Measurements from ENCODE around the gene PPP1R7. TPM values are rescaled to one million over a fixed set of nuclear protein-coding genes. Genes with fewer than 3 reads are reported as not detected.
A peak's percentile ranks its signal among the peaks of the same experiment; 100 is the strongest.

Gene PPP1R7
- polyA plus RNA-seq, 4 donors = 80.5 to 85.9 (median 85.0) TPM

GRCh38 chr2:241226723-241227572, 76.7 kb downstream of the PPP1R7 start:
- DNase-seq (ENCODE audit: low read depth in 4 of 4, low spot score in 3 of 4) = peak in 1 of 4 donors; percentile 20

DNA sequence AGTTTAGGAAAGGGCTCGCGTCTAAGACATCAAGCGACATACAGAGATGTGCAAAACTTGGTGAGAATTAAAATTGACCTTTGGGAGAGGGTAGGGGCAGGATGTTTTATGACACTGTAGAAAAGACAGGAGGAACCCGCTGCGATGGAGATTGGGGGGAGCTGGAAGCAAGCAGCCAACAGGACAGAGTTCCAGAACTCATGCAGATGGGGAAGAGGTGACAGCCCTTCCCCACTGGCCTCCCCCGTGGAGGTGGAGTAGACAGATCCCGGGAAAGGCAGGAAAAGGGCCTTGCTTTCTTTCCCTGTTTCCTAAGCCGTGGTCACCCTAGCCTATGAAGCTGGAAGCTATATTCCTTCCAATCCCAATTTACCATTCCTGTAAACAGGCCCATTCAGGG, 77.3 kb downstream of the PPP1R7 start:
- no peak for DNase-seq (ENCODE audit: low read depth in 4 of 4, low spot score in 3 of 4)

DNA sequence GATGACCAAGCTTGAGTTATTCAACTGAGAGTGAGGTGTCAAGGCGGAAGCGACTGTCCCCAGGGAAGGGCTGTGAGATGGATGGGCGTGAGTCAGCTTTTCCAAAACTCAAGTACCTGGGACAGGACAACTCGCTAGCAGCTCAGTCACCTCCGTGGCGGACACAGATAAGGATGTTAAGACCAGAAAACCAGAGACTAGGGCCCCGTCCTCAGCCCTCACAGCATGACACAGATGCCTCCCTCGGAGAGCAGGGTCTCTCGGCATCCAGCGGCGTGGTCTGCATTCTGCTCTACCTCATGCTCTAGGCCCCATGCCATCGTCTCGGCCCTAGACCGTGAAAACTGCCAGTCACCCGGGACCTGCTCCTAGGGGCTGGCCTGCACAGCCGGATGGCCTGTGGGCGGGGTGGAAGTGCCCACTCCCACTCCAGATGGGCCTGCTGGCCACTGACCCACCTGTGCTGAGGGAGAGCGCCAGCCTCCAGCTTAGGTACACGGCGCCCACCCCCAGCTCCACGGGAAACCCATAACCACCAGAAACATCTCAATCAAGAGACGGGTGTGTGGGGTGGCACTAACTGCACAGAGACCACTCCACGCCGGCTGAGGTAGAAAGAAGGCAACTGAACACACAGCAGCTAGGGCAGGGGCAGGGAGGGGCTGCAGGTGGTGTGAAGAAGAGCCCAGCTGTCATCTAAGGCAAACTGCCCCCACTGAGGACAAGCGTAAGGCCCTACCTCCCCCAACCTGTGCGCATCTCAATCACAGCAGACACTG, 78.0 kb downstream of the PPP1R7 start:
- no peak for DNase-seq (ENCODE audit: low read depth in 4 of 4, low spot score in 3 of 4)

- no peak for DNase-seq (ENCODE audit: low read depth in 4 of 4, low spot score in 3 of 4)
Measured at GRCh38 chr2:241228860-241229516, 78.7 kb downstream of the PPP1R7 start.

GRCh38 chr2:241229563-241230401, 79.5 kb downstream of the PPP1R7 start:
- DNase-seq (ENCODE audit: low read depth in 4 of 4, low spot score in 3 of 4) = no peak

GRCh38 chr2:241230435-241230834, 80.2 kb downstream of the PPP1R7 start:
- no peak for DNase-seq (ENCODE audit: low read depth in 4 of 4, low spot score in 3 of 4)

DNA sequence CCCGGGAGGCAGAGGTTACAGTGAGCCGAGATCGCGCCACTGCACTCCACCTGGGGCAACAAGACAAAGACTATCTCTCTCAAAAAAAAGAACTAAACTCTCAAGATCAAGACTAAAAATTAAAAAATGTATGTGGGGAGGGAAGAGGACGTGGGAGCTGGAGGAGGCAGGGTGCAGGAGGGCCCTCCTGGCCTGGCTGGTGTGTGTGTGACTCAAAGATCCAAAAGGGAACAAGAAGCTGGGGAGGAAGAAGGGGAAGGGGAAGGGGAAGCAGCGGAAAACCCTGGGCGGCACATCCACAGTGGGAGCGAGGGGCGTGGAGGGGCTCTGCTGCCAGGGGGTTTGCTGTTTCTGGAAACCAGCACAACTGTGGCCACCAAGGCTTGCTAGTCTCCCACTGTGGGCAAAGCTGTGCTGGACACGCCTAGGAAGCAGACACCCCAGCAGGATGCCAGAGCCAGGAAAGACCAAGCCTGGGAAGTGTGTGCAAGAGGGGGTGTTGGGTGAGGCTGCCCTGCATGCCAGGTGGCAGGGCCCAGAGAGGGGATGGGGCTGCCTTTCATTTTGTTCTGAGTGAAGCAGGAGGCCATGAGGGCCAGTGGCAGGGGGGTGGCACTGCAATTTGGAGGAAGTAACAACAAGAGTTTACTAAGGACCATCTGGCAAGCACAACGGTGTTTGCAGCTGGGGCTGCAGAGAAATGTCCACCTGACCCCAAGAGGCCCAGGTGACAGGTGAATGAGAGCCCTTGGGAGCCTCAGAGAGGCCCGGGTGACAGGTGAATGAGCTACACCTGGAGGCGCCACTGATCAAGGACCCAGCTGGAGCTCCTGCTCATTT, 82.7 kb downstream of the PPP1R7 start:
- DNase-seq (ENCODE audit: low read depth in 4 of 4, low spot score in 3 of 4) = no peak

Other genes with a start within 250 kb of the PPP1R7 start
- gene CROCC2, start 244.1 kb upstream of the PPP1R7 start, polyA plus RNA-seq (ENCODE audit: insufficient read length in 4 of 4) = under 1 TPM in 3 of 4 donors, not detected in 1; 0.03 to 0.13 (median 0.05) TPM
- 1 to 10 TPM; 7.9 to 9.2 (median 8.7) TPM for gene SNED1, start 151.8 kb upstream of the PPP1R7 start, polyA plus RNA-seq (ENCODE audit: insufficient read length in 4 of 4)
- gene MTERF4, start 48.2 kb upstream of the PPP1R7 start, polyA plus RNA-seq (ENCODE audit: insufficient read length in 4 of 4) = 10 to 100 TPM; 54.9 to 68.0 (median 63.4) TPM
- gene PASK, start 995 bp upstream of the PPP1R7 start, polyA plus RNA-seq (ENCODE audit: insufficient read length in 4 of 4) = 10 to 100 TPM; 14.9 to 19.8 (median 15.7) TPM
- 1 to 10 TPM; 1.1 to 2.6 (median 2.0) TPM for gene ANO7, start 38.2 kb downstream of the PPP1R7 start, polyA plus RNA-seq (ENCODE audit: insufficient read length in 4 of 4)
- gene HDLBP, start 165.2 kb downstream of the PPP1R7 start, polyA plus RNA-seq (ENCODE audit: insufficient read length in 4 of 4) = 100 to 1,000 TPM; 311 to 400 (median 321) TPM
- gene SEPTIN2, start 165.5 kb downstream of the PPP1R7 start, polyA plus RNA-seq (ENCODE audit: insufficient read length in 4 of 4) = 100 to 1,000 TPM; 539 to 647 (median 628) TPM
- 10 to 100 TPM; 52.9 to 58.1 (median 54.9) TPM for gene FARP2, start 205.8 kb downstream of the PPP1R7 start, polyA plus RNA-seq (ENCODE audit: insufficient read length in 4 of 4)